AG10803 (cell line): ENCODE data around the gene BARX2.
"Not testable (repeated sequence)": the region's sequence is repeated elsewhere in the genome, so short reads cannot be mapped to it uniquely, and the experiment has no call there.

Experiments used
- DNase-seq: peaks from one replicate; pipeline ENCODE4 v3.0.0; 2010; ENCODE audit warnings: low read depth
- H3K4me3 ChIP-seq: 2 replicates; pipeline ENCODE4 v1.5.1; 2011; ENCODE audit warnings: mild to moderate bottlenecking, low read length, control low read depth
- CTCF ChIP-seq: conservative IDR thresholded peaks from 2 replicates; pipeline ENCODE4 v1.5.1; 2011; ENCODE audit warnings: mild to moderate bottlenecking, low read length, control low read depth, inconsistent platforms

BARX2 gene

DNA sequence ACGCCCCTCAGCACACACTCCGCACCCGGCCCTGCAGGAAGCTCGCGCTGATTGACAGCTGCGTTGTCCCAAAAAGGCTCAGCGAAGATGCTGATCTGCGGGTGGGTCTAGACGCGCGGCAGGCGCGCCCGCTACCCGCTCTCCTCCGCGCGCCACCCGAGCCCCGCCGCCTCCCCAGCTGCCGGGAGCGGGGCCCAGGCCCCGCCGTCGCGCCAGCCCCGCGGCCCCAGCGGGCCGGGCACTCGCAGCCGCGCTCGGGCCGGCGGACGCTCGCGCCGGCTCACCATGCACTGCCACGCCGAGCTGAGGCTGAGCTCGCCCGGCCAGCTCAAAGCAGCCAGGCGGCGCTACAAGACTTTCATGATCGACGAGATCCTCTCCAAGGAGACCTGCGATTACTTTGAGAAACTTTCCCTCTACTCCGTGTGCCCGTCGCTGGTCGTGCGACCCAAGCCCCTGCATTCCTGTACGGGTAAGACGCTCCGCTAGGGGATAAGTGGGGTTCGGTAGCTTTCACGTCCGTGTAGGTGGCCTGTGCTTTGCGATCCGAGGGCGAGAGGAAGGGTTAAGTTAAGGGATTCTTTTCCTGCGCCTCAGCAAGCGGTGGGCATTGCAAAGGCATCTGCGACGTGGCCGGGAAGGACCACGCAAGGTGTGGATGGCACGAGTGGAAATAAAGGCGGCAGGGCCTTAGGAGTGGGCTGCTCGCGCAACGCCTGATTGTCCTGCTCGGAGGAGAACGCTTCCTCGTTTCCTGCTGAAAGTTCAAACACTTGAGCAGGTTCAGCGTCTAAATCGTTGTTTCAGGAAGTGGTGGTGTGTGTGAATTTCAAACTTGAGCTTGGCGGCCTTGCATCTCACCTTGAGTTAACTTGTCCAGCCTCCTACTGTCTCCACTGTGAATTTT, at the start of gene BARX2:
TSS of gene BARX2 (plus strand) at position 98 of the 907 bp plus-strand sequence. CDS start at position 286, 188 bp downstream.
- DNase-seq, result peak; percentile 40
- H3K4me3 ChIP-seq, result no peak within 1 kb of the TSS
- peak; percentile 38 for TF ChIP-seq CTCF

- no peak for TF ChIP-seq CTCF
Observed at GRCh38 chr11:129326921-129327320, 48.7 kb upstream of the BARX2 start.

DNA sequence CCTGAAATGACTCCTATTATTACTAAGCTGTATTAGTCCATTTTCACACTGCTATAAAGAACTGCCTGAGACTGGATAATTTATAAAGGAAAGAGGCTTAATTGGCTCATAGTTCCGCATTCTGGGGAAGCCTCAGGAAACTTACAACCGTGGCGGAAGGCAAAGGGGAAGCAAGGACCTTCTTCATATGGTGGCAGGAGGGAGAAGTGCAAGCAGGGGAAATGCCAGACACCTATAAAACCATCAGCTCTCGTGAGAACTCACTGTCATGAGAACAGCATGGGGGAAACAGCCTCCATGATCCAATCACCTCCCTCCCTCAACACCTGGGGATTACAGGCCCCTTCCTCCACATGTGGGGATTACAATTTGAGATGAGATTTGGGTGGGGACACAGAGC, 47.9 kb upstream of the BARX2 start:
- DNase-seq, H3K4me3 ChIP-seq: not testable (repeated sequence)

More at GRCh38 chr11:129326921-129327320, 48.7 kb upstream of the BARX2 start:
- DNase-seq, result no peak
- no peak overlapping the region for H3K4me3 ChIP-seq

DNA sequence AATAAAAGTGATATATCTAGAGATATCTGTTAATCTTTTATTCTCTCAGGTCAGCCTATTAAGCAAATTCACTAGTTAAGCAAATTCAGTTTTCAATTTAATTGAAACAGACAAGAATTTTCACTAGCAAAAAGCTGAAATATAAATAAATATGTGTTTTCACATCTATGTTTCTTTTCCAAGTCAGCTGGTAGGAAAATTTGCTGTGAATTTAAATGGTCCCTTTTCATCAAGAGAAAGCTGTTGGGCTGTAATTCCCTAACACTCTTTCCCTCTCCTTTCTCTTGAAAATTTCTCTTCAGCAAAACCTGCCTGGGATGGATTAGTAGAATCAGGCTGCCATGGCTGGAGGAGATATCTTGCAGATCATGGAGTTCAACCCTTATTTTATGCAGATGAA, 46.9 kb upstream of the BARX2 start:
- TF ChIP-seq CTCF, result no peak
- H3K4me3 ChIP-seq, result no peak overlapping the region
- DNase-seq, result no peak

- peak; percentile 10 for DNase-seq
- TF ChIP-seq CTCF, result no peak
- no peak overlapping the region for H3K4me3 ChIP-seq
Observed at GRCh38 chr11:129331217-129331616, 44.4 kb upstream of the BARX2 start.

- no peak overlapping the region for H3K4me3 ChIP-seq
Observed at GRCh38 chr11:129331871-129332274, 43.8 kb upstream of the BARX2 start.

DNA sequence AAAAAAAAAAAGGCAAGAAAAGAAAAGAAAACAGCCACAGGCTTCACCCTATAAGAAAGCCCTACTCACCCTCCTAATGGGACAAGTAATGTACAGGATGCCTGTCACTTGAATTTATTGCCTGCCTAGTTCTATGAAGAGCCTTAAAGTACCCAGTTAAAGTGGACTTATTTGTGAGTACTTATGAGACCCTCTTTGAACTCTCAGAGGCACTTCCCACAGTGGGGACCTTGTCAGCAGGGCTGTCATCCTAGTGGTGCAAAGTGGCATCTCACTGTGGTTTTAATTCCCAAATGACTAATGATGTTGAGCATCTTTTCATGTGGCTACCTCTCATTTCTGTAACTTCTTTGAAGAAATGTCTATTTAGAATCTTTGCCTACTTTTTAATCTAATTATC, 41.8 kb upstream of the BARX2 start:
- TF ChIP-seq CTCF, result peak; percentile 15
- no peak for DNase-seq

More at GRCh38 chr11:129331871-129332274, 43.8 kb upstream of the BARX2 start:
- DNase-seq, result peak; percentile 69
- TF ChIP-seq CTCF, result peak; percentile 96

GRCh38 chr11:129344301-129344940, 31.2 kb upstream of the BARX2 start:
- H3K4me3 ChIP-seq, DNase-seq: not testable (repeated sequence)

More for the DNA sequence above, 41.8 kb upstream of the BARX2 start:
- H3K4me3 ChIP-seq, result no peak overlapping the region
